ENCODE results near the gene CDH4. TPM values are rescaled to one million over a fixed set of nuclear protein-coding genes. Genes with fewer than 3 reads are reported as not detected.

CDH4 gene
- total RNA-seq, 2 donors from 2014 or later, result 0.05 to 2.2 TPM

GRCh38 chr20:61644378-61645076, 392.5 kb downstream of the CDH4 start:
- H3K4me3 ChIP-seq, result no peak overlapping the region
- no peak overlapping the region for H3K27ac ChIP-seq
- 61% methylated on average over 25 of the region's 25 CpGs for WGBS
- H3K27me3 ChIP-seq (replicated peaks; ENCODE audit: insufficient read depth), result peaks cover 4% of the 10 kb centered on the region
- no peaks in the 10 kb centered on the region for H3K4me1 ChIP-seq (replicated peaks)
- intact Hi-C loops (cut with DNase I), result no loop called here
- no peaks in the 10 kb centered on the region for H3K9me3 ChIP-seq
- no peak for TF ChIP-seq POLR2AphosphoS5 (IDR thresholded peaks at IDR 0.05)
- no peak for TF ChIP-seq CTCF (IDR thresholded peaks at IDR 0.05)
- DNase-seq (ENCODE audit: low spot score), result no peak
- no peaks in the 10 kb centered on the region for H3K36me3 ChIP-seq

DNA sequence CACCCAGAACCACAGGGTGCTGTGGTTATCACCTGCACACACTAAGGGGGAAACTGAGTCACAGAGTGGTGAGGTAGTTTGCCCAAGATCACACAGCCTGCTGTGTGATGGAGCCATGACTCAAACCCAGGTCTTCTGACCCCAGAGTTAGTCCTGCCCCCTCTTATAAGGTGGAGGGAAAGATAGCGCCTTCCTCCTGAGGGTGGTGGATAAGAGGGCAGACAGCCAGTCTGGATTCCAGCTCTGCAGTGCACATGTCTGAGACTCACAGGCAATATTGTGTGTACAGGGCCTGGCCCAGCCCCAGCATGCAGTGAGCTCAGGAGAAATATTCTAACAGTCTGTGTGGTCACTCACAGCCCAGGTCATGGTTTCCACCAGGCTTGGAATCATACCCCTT, 393.7 kb downstream of the CDH4 start:
- intact Hi-C loops (cut with DNase I), result no loop called here
- Histone ChIP-seq H3K27me3 (replicated peaks; ENCODE audit: insufficient read depth) (peaks cover 4% of the 10 kb centered on the region), H3K9me3 (no peaks in the 10 kb centered on the region), H3K4me1 (replicated peaks) (no peaks in the 10 kb centered on the region), H3K27ac (no peak overlapping the region), H3K36me3 (no peaks in the 10 kb centered on the region), H3K4me3 (no peak overlapping the region)
- 92% methylated on average over 1 of the region's 1 CpG for WGBS
- TF ChIP-seq POLR2A (IDR thresholded peaks at IDR 0.05), result no peak
- no peak for TF ChIP-seq POLR2AphosphoS5 (IDR thresholded peaks at IDR 0.05)
- no peak for TF ChIP-seq CTCF (IDR thresholded peaks at IDR 0.05)
- DNase-seq (ENCODE audit: low spot score), result no peak

GRCh38 chr20:61646453-61646852, 394.4 kb downstream of the CDH4 start:
- no peaks in the 10 kb centered on the region for H3K36me3 ChIP-seq
- intact Hi-C loops (cut with DNase I), result no loop called here
- H3K4me1 ChIP-seq (replicated peaks), result no peaks in the 10 kb centered on the region
- no peaks in the 10 kb centered on the region for H3K9me3 ChIP-seq
- WGBS, result 86% methylated on average over 8 of the region's 8 CpGs
- H3K4me3 ChIP-seq, result no peak overlapping the region
- H3K27ac ChIP-seq, result no peak overlapping the region
- no peak for DNase-seq (ENCODE audit: low spot score)
- TF ChIP-seq POLR2A (IDR thresholded peaks at IDR 0.05), result no peak
- TF ChIP-seq CTCF (IDR thresholded peaks at IDR 0.05), result no peak
- TF ChIP-seq POLR2AphosphoS5 (IDR thresholded peaks at IDR 0.05), result no peak
- no peaks in the 10 kb centered on the region for H3K27me3 ChIP-seq (replicated peaks; ENCODE audit: insufficient read depth)

- intact Hi-C loops (cut with DNase I), result no loop called here
- TF ChIP-seq CTCF (IDR thresholded peaks at IDR 0.05) (no peak), POLR2A (IDR thresholded peaks at IDR 0.05) (no peak), POLR2AphosphoS5 (IDR thresholded peaks at IDR 0.05) (no peak)
- H3K36me3 ChIP-seq, result no peaks in the 10 kb centered on the region
- WGBS, result 78% methylated on average over 8 of the region's 8 CpGs
- H3K4me3 ChIP-seq, result no peak overlapping the region
- no peaks in the 10 kb centered on the region for H3K27me3 ChIP-seq (replicated peaks; ENCODE audit: insufficient read depth)
- no peaks in the 10 kb centered on the region for H3K4me1 ChIP-seq (replicated peaks)
- no peak for DNase-seq (ENCODE audit: low spot score)
- H3K9me3 ChIP-seq, result no peaks in the 10 kb centered on the region
- no peak overlapping the region for H3K27ac ChIP-seq
These were observed 394.9 kb downstream of the CDH4 start for GRCh38 chr20:61646986-61647385.

GRCh38 chr20:61647702-61648101, 395.6 kb downstream of the CDH4 start:
- H3K27ac ChIP-seq, result no peak overlapping the region
- no peak overlapping the region for H3K4me3 ChIP-seq
- intact Hi-C loops (cut with DNase I), result no loop called here
- H3K36me3 ChIP-seq, result no peaks in the 10 kb centered on the region
- H3K9me3 ChIP-seq, result no peaks in the 10 kb centered on the region
- WGBS, result 37% methylated on average over 8 of the region's 8 CpGs
- TF ChIP-seq POLR2A (IDR thresholded peaks at IDR 0.05), result no peak
- TF ChIP-seq POLR2AphosphoS5 (IDR thresholded peaks at IDR 0.05), result no peak
- TF ChIP-seq CTCF (IDR thresholded peaks at IDR 0.05), result no peak
- H3K27me3 ChIP-seq (replicated peaks; ENCODE audit: insufficient read depth), result no peaks in the 10 kb centered on the region
- H3K4me1 ChIP-seq (replicated peaks), result no peaks in the 10 kb centered on the region
- no peak for DNase-seq (ENCODE audit: low spot score)

Data from prostate gland (tissue), 2 donors.